ENCODE results near the gene TLR4. TPM values are rescaled to one million over a fixed set of nuclear protein-coding genes. Genes with fewer than 3 reads are reported as not detected.
A peak's percentile ranks its signal among the peaks of the same experiment; 100 is the strongest.

The TLR4 gene
- 10 to 100 TPM; 78.2 to 94.5 TPM for total RNA-seq

DNA sequence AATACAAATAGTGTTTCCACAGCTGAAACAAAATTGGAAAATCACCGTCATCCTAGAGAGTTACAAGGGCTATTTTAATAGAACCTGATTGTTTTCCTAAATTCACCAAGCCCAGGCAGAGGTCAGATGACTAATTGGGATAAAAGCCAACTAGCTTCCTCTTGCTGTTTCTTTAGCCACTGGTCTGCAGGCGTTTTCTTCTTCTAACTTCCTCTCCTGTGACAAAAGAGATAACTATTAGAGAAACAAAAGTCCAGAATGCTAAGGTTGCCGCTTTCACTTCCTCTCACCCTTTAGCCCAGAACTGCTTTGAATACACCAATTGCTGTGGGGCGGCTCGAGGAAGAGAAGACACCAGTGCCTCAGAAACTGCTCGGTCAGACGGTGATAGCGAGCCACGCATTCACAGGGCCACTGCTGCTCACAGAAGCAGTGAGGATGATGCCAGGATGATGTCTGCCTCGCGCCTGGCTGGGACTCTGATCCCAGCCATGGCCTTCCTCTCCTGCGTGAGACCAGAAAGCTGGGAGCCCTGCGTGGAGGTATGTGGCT, at the start of gene TLR4:
TSS of gene TLR4 (plus strand) at position 380 of the 552 bp plus-strand sequence. CDS start at position 450, 70 bp downstream.
- TF ChIP-seq, protein P1, sequence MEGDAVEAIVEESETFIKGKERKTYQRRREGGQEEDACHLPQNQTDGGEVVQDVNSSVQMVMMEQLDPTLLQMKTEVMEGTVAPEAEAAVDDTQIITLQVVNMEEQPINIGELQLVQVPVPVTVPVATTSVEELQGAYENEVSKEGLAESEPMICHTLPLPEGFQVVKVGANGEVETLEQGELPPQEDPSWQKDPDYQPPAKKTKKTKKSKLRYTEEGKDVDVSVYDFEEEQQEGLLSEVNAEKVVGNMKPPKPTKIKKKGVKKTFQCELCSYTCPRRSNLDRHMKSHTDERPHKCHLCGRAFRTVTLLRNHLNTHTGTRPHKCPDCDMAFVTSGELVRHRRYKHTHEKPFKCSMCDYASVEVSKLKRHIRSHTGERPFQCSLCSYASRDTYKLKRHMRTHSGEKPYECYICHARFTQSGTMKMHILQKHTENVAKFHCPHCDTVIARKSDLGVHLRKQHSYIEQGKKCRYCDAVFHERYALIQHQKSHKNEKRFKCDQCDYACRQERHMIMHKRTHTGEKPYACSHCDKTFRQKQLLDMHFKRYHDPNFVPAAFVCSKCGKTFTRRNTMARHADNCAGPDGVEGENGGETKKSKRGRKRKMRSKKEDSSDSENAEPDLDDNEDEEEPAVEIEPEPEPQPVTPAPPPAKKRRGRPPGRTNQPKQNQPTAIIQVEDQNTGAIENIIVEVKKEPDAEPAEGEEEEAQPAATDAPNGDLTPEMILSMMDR (IDR thresholded peaks at IDR 0.05) = no peak
- peaks cover 7% of the 10 kb centered on the region for H3K36me3 ChIP-seq
- no peaks in the 10 kb centered on the region for H3K27me3 ChIP-seq (replicated peaks; ENCODE audit: insufficient read depth)
- H3K4me3 ChIP-seq = peak within 1 kb of the TSS; percentile 71
- H3K4me1 ChIP-seq (ENCODE audit: control insufficient read depth in 1 of 2, low read depth in 2 of 2) = peaks cover 6 to 33% of the 10 kb centered on the region in 2 donors
- H3K9me3 ChIP-seq = no peaks in the 10 kb centered on the region
- DNase-seq (ENCODE audit: low spot score) = no peak
- peak within 1 kb of the TSS; percentile 83 to 88 for H3K27ac ChIP-seq
- peak; percentile 76 for ATAC-seq (ENCODE audit: insufficient number of reproducible peaks, low FRiP score, low read depth)

GRCh38 chr9:117656002-117656401, 48.2 kb upstream of the TLR4 start:
- Histone ChIP-seq H3K27ac (no peak overlapping the region), H3K9me3 (no peaks in the 10 kb centered on the region), H3K36me3 (no peaks in the 10 kb centered on the region), H3K4me1 (ENCODE audit: control insufficient read depth in 1 of 2, low read depth in 2 of 2) (no peaks in the 10 kb centered on the region), H3K4me3 (no peak overlapping the region), H3K27me3 (replicated peaks; ENCODE audit: insufficient read depth) (no peaks in the 10 kb centered on the region)
- ATAC-seq (ENCODE audit: insufficient number of reproducible peaks, low FRiP score, low read depth) (no peak), DNase-seq (ENCODE audit: low spot score) (no peak)
- TF ChIP-seq, protein P1 (IDR thresholded peaks at IDR 0.05) = no peak

DNA sequence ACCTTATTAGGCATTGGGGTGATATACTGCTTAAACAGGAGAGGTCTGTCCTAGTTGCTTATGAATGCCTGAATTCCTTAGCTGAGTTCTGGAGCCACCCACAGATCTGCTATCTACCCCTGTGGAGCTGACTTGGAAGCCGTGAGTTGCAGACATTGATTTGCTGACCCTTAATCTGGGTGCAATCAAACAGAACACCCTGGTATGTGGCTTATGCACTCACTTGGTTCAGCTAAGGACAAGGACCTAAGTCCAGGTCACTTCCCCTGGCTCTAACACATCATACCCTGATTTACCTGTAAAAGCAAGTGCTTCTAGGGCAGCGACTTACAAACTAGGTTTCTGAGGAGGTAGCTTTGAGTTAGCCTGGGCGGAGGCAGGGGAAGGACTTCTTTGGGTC, 41.6 kb upstream of the TLR4 start:
- TF ChIP-seq, protein P1 (IDR thresholded peaks at IDR 0.05) = no peak
- ATAC-seq (ENCODE audit: insufficient number of reproducible peaks, low FRiP score, low read depth) (no peak), DNase-seq (ENCODE audit: low spot score) (no peak)
- H3K27me3 ChIP-seq (replicated peaks; ENCODE audit: insufficient read depth) = no peaks in the 10 kb centered on the region
- H3K9me3 ChIP-seq = no peaks in the 10 kb centered on the region
- H3K4me1 ChIP-seq (ENCODE audit: control insufficient read depth in 1 of 2, low read depth in 2 of 2) = no peaks in the 10 kb centered on the region
- no peak overlapping the region for H3K27ac ChIP-seq
- H3K36me3 ChIP-seq = no peaks in the 10 kb centered on the region
- H3K4me3 ChIP-seq = no peak overlapping the region

- DNase-seq (ENCODE audit: low spot score) = no peak
- H3K4me1 ChIP-seq (ENCODE audit: control insufficient read depth in 1 of 2, low read depth in 2 of 2) = no peaks in the 10 kb centered on the region
- H3K9me3 ChIP-seq = no peaks in the 10 kb centered on the region
- no peaks in the 10 kb centered on the region for H3K36me3 ChIP-seq
- no peak overlapping the region for H3K4me3 ChIP-seq
- no peak for ATAC-seq (ENCODE audit: insufficient number of reproducible peaks, low FRiP score, low read depth)
- TF ChIP-seq, protein P1 (IDR thresholded peaks at IDR 0.05) = no peak
- no peaks in the 10 kb centered on the region for H3K27me3 ChIP-seq (replicated peaks; ENCODE audit: insufficient read depth)
- H3K27ac ChIP-seq = no peak overlapping the region
These were observed 39.8 kb upstream of the TLR4 start for GRCh38 chr9:117664419-117664818.

DNA sequence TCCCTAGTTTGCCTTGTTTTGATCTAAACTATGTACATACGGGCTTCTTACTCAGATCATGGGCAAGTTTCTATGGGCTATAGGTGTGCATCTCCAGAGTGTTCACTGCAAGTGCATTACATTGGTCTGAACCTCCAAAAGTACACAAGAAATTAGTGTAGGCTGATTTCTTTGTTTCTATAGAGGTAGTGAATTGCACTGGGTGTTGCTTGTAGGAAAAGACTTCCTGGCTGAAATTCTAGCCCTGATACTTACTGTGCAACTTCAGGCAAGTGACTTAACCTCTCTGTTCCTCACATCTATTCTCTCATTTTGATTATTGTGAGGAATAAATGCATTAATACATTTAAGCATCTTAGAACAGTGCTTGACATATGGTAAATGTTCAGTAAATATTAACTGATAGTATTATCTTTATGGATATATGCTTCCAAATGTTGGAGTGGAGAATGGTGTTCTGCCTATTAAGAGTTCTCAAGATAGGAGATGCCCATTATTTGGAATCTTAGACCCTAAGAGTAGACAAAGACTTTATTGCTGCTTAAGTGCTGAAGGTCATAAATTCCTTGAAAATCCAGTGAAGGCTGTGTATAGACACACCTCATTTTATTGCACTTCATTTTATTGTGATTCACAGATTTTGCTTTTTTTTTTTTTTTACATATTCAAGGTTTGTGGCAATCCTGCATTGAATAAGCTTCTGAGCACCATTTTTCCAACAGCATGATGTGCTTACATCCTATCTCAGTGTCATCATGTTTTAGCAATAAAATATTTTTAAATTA, 38.4 kb upstream of the TLR4 start:
- TF ChIP-seq, protein P1 (IDR thresholded peaks at IDR 0.05) = no peak
- H3K27ac ChIP-seq = no peak overlapping the region
- ATAC-seq (ENCODE audit: insufficient number of reproducible peaks, low FRiP score, low read depth) (no peak), DNase-seq (ENCODE audit: low spot score) (no peak)
- no peaks in the 10 kb centered on the region for H3K4me1 ChIP-seq (ENCODE audit: control insufficient read depth in 1 of 2, low read depth in 2 of 2)
- H3K9me3 ChIP-seq = no peaks in the 10 kb centered on the region
- H3K36me3 ChIP-seq = no peaks in the 10 kb centered on the region
- no peak overlapping the region for H3K4me3 ChIP-seq
- H3K27me3 ChIP-seq (replicated peaks; ENCODE audit: insufficient read depth) = no peaks in the 10 kb centered on the region

All from thoracic aorta (tissue), 2 donors.